GM23338 (cell line): ENCODE results near the gene SMOC1. TPM values are rescaled to one million over a fixed set of nuclear protein-coding genes. Genes with fewer than 3 reads are reported as not detected.

ENCODE experiments used
- ATAC-seq: fragments of 200-7000 bp; cut with Tn5 transposase; 3 replicates; pipeline ENCODE4 v1.9.1; 2020
- DNase-seq: peaks from one replicate; pipeline ENCODE4 v3.0.0-alpha.2; 2015; ENCODE audit warnings: low spot score
- H2AFZ ChIP-seq: fragments of 200-600 bp; sonication (generic); 2 replicates; pipeline ENCODE4 v1.8.0; 2016; ENCODE audit warnings: antibody characterized with exemption, mild to moderate bottlenecking, moderate library complexity
- H3F3A ChIP-seq: fragments of 200-600 bp; sonication (generic); replicated peaks from 2 replicates; pipeline ENCODE4 v1.8.0; 2017; ENCODE audit warnings: antibody characterized with exemption, mixed run types, low read depth
- H3K27ac ChIP-seq: fragments of 200-600 bp; sonication (generic); 2 replicates; pipeline ENCODE4 v1.6.1; 2016; ENCODE audit warnings: low read depth
- H3K27me3 ChIP-seq: fragments of 200-600 bp; sonication (generic); 2 replicates; pipeline ENCODE4 v1.8.0; 2016; ENCODE audit warnings: mild to moderate bottlenecking, mixed run types, moderate library complexity; ENCODE audit not compliant: insufficient read depth
- H3K36me3 ChIP-seq: fragments of 200-600 bp; sonication (generic); 2 replicates; pipeline ENCODE4 v1.8.0; 2016; ENCODE audit warnings: mild to moderate bottlenecking; ENCODE audit not compliant: insufficient read depth
- H3K4me1 ChIP-seq: fragments of 200-600 bp; sonication (generic); 2 replicates; pipeline ENCODE4 v1.8.0; 2016; ENCODE audit warnings: mild to moderate bottlenecking, moderate library complexity; ENCODE audit not compliant: insufficient read depth
- H3K4me2 ChIP-seq: fragments of 200-600 bp; sonication (generic); 2 replicates; pipeline ENCODE4 v1.7.1; 2017; ENCODE audit warnings: mixed run types
- H3K4me3 ChIP-seq: fragments of 200-600 bp; sonication (generic); 2 replicates; pipeline ENCODE4 v1.6.1; 2016; ENCODE audit warnings: mixed run types
- H3K79me2 ChIP-seq: fragments of 200-600 bp; sonication (generic); replicated peaks from 2 replicates; pipeline ENCODE4 v1.8.0; 2017; ENCODE audit warnings: mild to moderate bottlenecking; ENCODE audit not compliant: insufficient read depth
- H3K9me2 ChIP-seq: fragments of 200-600 bp; sonication (generic); 2 replicates; pipeline ENCODE4 v1.8.0; 2017; ENCODE audit not compliant: insufficient read depth
- H4K20me1 ChIP-seq: fragments of 200-600 bp; sonication (generic); replicated peaks from 2 replicates; pipeline ENCODE4 v1.8.0; 2017; ENCODE audit warnings: mild to moderate bottlenecking; ENCODE audit not compliant: insufficient read depth
- H3K27ac Mint-ChIP-seq: 2 replicates; pipeline ENCODE4 v1.8.0; 2020; ENCODE audit warnings: inconsistent platforms, mild to moderate bottlenecking, moderate library complexity, mixed read lengths
- H3K27me3 Mint-ChIP-seq: 3 replicates; pipeline ENCODE4 v1.8.0; 2022; ENCODE audit warnings: low read depth, mild to moderate bottlenecking, moderate library complexity, mixed read lengths, inconsistent platforms; ENCODE audit not compliant: insufficient read depth, poor library complexity
- H3K36me3 Mint-ChIP-seq: 3 replicates; pipeline ENCODE4 v1.8.0; 2021; ENCODE audit warnings: low read depth, mild to moderate bottlenecking, inconsistent platforms, moderate library complexity, mixed read lengths
- H3K4me1 Mint-ChIP-seq: 3 replicates; pipeline ENCODE4 v1.8.0; 2020; ENCODE audit warnings: mild to moderate bottlenecking, inconsistent platforms, mixed read lengths
- H3K4me3 Mint-ChIP-seq: 3 replicates; pipeline ENCODE4 v1.8.0; 2021; ENCODE audit warnings: moderate library complexity, mild to moderate bottlenecking, inconsistent platforms, mixed read lengths
- H3K9me3 Mint-ChIP-seq: 3 replicates; pipeline ENCODE4 v1.8.0; 2020; ENCODE audit warnings: moderate library complexity, mild to moderate bottlenecking, inconsistent platforms, mixed read lengths
- CREB1 ChIP-seq: fragments of 250-450 bp; sonication (Bioruptor Pico); IDR thresholded peaks from 2 replicates; pipeline ENCODE4 v1.5.0; 2020; ENCODE audit warnings: low read depth, mild to moderate bottlenecking, moderate library complexity
- CTCF ChIP-seq, 2 experiments: fragments of 200-600 bp in 1 of 2; sonication (generic) in 1 of 2; conservative IDR thresholded peaks; 2 replicates each; pipeline versions ENCODE4 v1.5.1 to v1.6.1; 2016 to 2017; ENCODE audit warnings: antibody characterized with exemption in 2 of 2, low read depth in 2 of 2, mild to moderate bottlenecking in 2 of 2, moderate library complexity in 1 of 2
- ETS1 ChIP-seq: IDR thresholded peaks from 2 replicates; pipeline ENCODE4 v1.6.1; 2016; ENCODE audit warnings: antibody characterized with exemption
- EZH2 ChIP-seq: fragments of 200-600 bp; sonication (generic); IDR thresholded peaks from one replicate; pipeline ENCODE4 v1.8.0; 2017; ENCODE audit warnings: antibody characterized with exemption, mild to moderate bottlenecking, low read depth; ENCODE audit not compliant: unreplicated experiment
- EZH2phosphoT487 ChIP-seq: fragments of 200-600 bp; sonication (generic); IDR thresholded peaks from one replicate; pipeline ENCODE4 v1.8.1; 2018; ENCODE audit warnings: antibody characterized with exemption; ENCODE audit not compliant: unreplicated experiment
- JUNB ChIP-seq: IDR thresholded peaks from one replicate; pipeline ENCODE4 v1.6.1; 2016; ENCODE audit warnings: antibody characterized with exemption; ENCODE audit not compliant: unreplicated experiment
- NANOG ChIP-seq: IDR thresholded peaks from 2 replicates; pipeline ENCODE4 v1.6.1; 2016; ENCODE audit warnings: antibody characterized with exemption, borderline replicate concordance
- POLR2AphosphoS5 ChIP-seq: IDR thresholded peaks from 2 replicates; pipeline ENCODE4 v1.6.1; 2016; ENCODE audit warnings: antibody characterized with exemption, low read depth
- STAT1 ChIP-seq: IDR thresholded peaks from one replicate; pipeline ENCODE4 v1.6.1; 2016; ENCODE audit warnings: antibody characterized with exemption; ENCODE audit not compliant: unreplicated experiment
- ZNF114 ChIP-seq: fragments of 250-450 bp; sonication (Bioruptor Pico); IDR thresholded peaks from 2 replicates; pipeline ENCODE4 v1.5.0; 2020; ENCODE audit warnings: mild to moderate bottlenecking, moderate library complexity
- ZNF331 ChIP-seq: fragments of 250-450 bp; sonication (Bioruptor Pico); IDR thresholded peaks from 2 replicates; pipeline ENCODE4 v1.5.0; 2020; ENCODE audit warnings: low read depth, mild to moderate bottlenecking, moderate library complexity
- ZNF462 ChIP-seq: fragments of 250-450 bp; sonication (Bioruptor Pico); IDR thresholded peaks from 2 replicates; pipeline ENCODE4 v1.5.0; 2020; ENCODE audit warnings: mild to moderate bottlenecking, moderate library complexity
- polyA plus RNA-seq: library from polyadenylated mRNA; unstranded; fragments of >200 nt; fragmentation: Nextera tagmentation; extraction: Ambion mirVana; gene quantifications from 2 replicates; pipeline ENCODE4 v1.2.1, GENCODE V29; 2016
- total RNA-seq: library from RNA; depleted of rRNA; stranded (reverse); fragments of >200 nt; shearing (Covaris generic); gene quantifications from 2 replicates; pipeline ENCODE4 v1.2.3, GENCODE V29; 2014
- TF ChIP-seq, protein P1 (sequence below): IDR thresholded peaks from one replicate; pipeline ENCODE4 v1.6.1; 2018; ENCODE audit warnings: antibody characterized with exemption; ENCODE audit not compliant: unreplicated experiment

SMOC1 gene
- total and polyA plus RNA-seq, 2 experiments from 2014 or later, result 0.79 to 1.6 TPM

- Histone ChIP-seq H3F3A (no peaks in the 10 kb centered on the region), H4K20me1 (no peaks in the 10 kb centered on the region), H3K79me2 (no peaks in the 10 kb centered on the region), H3K27me3 (no peaks in the 10 kb centered on the region), H3K4me2 (no peak overlapping the region), H3K36me3 (no peaks in the 10 kb centered on the region), H3K4me3 (no peak overlapping the region), H3K9me2 (peaks cover 12% of the 10 kb centered on the region), H2AFZ (peak overlapping the region; percentile 14; the same call in 1 of the 2 replicates), H3K27ac (no peak overlapping the region), H3K4me1 (peaks cover 7% of the 10 kb centered on the region)
- H3K4me3 Mint-ChIP-seq, result no peak overlapping the region
- no peaks in the 10 kb centered on the region for H3K36me3 Mint-ChIP-seq
- ATAC-seq (peak; percentile 51), DNase-seq (peak; percentile 9)
- TF ChIP-seq STAT1, result no peak
- TF ChIP-seq, protein P1, sequence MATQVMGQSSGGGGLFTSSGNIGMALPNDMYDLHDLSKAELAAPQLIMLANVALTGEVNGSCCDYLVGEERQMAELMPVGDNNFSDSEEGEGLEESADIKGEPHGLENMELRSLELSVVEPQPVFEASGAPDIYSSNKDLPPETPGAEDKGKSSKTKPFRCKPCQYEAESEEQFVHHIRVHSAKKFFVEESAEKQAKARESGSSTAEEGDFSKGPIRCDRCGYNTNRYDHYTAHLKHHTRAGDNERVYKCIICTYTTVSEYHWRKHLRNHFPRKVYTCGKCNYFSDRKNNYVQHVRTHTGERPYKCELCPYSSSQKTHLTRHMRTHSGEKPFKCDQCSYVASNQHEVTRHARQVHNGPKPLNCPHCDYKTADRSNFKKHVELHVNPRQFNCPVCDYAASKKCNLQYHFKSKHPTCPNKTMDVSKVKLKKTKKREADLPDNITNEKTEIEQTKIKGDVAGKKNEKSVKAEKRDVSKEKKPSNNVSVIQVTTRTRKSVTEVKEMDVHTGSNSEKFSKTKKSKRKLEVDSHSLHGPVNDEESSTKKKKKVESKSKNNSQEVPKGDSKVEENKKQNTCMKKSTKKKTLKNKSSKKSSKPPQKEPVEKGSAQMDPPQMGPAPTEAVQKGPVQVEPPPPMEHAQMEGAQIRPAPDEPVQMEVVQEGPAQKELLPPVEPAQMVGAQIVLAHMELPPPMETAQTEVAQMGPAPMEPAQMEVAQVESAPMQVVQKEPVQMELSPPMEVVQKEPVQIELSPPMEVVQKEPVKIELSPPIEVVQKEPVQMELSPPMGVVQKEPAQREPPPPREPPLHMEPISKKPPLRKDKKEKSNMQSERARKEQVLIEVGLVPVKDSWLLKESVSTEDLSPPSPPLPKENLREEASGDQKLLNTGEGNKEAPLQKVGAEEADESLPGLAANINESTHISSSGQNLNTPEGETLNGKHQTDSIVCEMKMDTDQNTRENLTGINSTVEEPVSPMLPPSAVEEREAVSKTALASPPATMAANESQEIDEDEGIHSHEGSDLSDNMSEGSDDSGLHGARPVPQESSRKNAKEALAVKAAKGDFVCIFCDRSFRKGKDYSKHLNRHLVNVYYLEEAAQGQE, result no peak
- no peak for TF ChIP-seq CREB1 (CRISPR knock-in tag)
- TF ChIP-seq ZNF114 (CRISPR knock-in tag), result no peak
- no peak for TF ChIP-seq POLR2AphosphoS5
- no peak for TF ChIP-seq NANOG
- no peak for TF ChIP-seq ETS1
- TF ChIP-seq EZH2, result no peak
- TF ChIP-seq CTCF (conservative IDR thresholded peaks at IDR 0.05; ENCODE audit: low read depth in 2 of 2), result no peak
- no peak for TF ChIP-seq ZNF331 (CRISPR knock-in tag)
- TF ChIP-seq EZH2phosphoT487, result no peak
- TF ChIP-seq JUNB, result no peak
- TF ChIP-seq ZNF462 (CRISPR knock-in tag), result no peak
- H3K9me3 Mint-ChIP-seq, result no peaks in the 10 kb centered on the region
- H3K27me3 Mint-ChIP-seq, result peaks cover 4% of the 10 kb centered on the region
- peak overlapping the region; percentile 59; the same call in 1 of the 2 replicates for H3K27ac Mint-ChIP-seq
- peaks cover 13% of the 10 kb centered on the region for H3K4me1 Mint-ChIP-seq
These were observed 129.4 kb downstream of the SMOC1 start for GRCh38 chr14:70008284-70009262.
